MM.1S (cell line): Measurements from ENCODE around the gene TAF1A.

Source experiments
- DNase-seq: peaks from one replicate; pipeline ENCODE4 v3.0.0-alpha.2; 2015
- H2AFZ ChIP-seq: fragments of 300-600 bp; sonication (generic); 2 replicates; pipeline ENCODE4 v1.6.0; 2016; ENCODE audit warnings: antibody characterized with exemption, low read length
- H3F3A ChIP-seq: fragments of 300-600 bp; sonication (generic); 2 replicates; pipeline ENCODE4 v1.6.1; 2016; ENCODE audit warnings: mild to moderate bottlenecking, antibody characterized with exemption, low read length, moderate library complexity, mixed read lengths; ENCODE audit not compliant: insufficient read depth
- H3K27ac ChIP-seq: fragments of 300-600 bp; sonication (generic); 2 replicates; pipeline ENCODE4 v1.5.1; 2016; ENCODE audit warnings: mild to moderate bottlenecking, low read length
- H3K27me3 ChIP-seq: fragments of 300-600 bp; sonication (generic); replicated peaks from 2 replicates; pipeline ENCODE4 v1.6.0; 2016; ENCODE audit warnings: low read length; ENCODE audit not compliant: insufficient read depth
- H3K36me3 ChIP-seq: fragments of 300-600 bp; sonication (generic); replicated peaks from 2 replicates; pipeline ENCODE4 v1.6.1; 2016; ENCODE audit warnings: mild to moderate bottlenecking, low read length, mixed read lengths; ENCODE audit not compliant: insufficient read depth
- H3K4me1 ChIP-seq: fragments of 300-600 bp; sonication (generic); 2 replicates; pipeline ENCODE4 v1.6.1; 2016; ENCODE audit warnings: low read length, mixed read lengths
- H3K4me2 ChIP-seq: fragments of 300-600 bp; sonication (generic); 2 replicates; pipeline ENCODE4 v1.6.0; 2016; ENCODE audit warnings: low read depth, low read length
- H3K4me3 ChIP-seq: fragments of 300-600 bp; sonication (generic); 2 replicates; pipeline ENCODE4 v1.5.1; 2016; ENCODE audit warnings: low read length, mixed read lengths
- H3K79me2 ChIP-seq: fragments of 300-600 bp; sonication (generic); 2 replicates; pipeline ENCODE4 v1.6.1; 2016; ENCODE audit warnings: mixed run types, low read length, mixed read lengths
- H3K9ac ChIP-seq: fragments of 300-600 bp; sonication (generic); 2 replicates; pipeline ENCODE4 v1.6.1; 2016; ENCODE audit warnings: low read length, mixed read lengths
- H3K9me2 ChIP-seq: fragments of 300-600 bp; sonication (generic); replicated peaks from 2 replicates; pipeline ENCODE4 v1.6.1; 2016; ENCODE audit warnings: mild to moderate bottlenecking, low read length, mixed read lengths; ENCODE audit not compliant: insufficient read depth
- H3K9me3 ChIP-seq: fragments of 300-600 bp; sonication (generic); replicated peaks from 2 replicates; pipeline ENCODE4 v1.6.1; 2016; ENCODE audit warnings: mild to moderate bottlenecking, low read length, mixed read lengths; ENCODE audit not compliant: insufficient read depth
- H4K20me1 ChIP-seq: fragments of 300-600 bp; sonication (generic); 2 replicates; pipeline ENCODE4 v1.6.1; 2016; ENCODE audit warnings: mild to moderate bottlenecking, low read length, moderate library complexity, mixed read lengths; ENCODE audit not compliant: insufficient read depth
- CTCF ChIP-seq: fragments of 300-600 bp; sonication (generic); IDR thresholded peaks from 2 replicates; pipeline ENCODE4 v1.5.1; 2016; ENCODE audit warnings: antibody characterized with exemption, low read length, mixed read lengths
- EZH2 ChIP-seq: fragments of 300-600 bp; sonication (generic); optimal IDR thresholded peaks from 2 replicates; pipeline ENCODE3; 2017; ENCODE audit warnings: low read depth, mild to moderate bottlenecking, antibody characterized with exemption, low read length, mixed read lengths
- EZH2phosphoT487 ChIP-seq: fragments of 300-600 bp; sonication (generic); IDR thresholded peaks from 2 replicates; pipeline ENCODE4 v1.6.1; 2018; ENCODE audit warnings: antibody characterized with exemption, low read length

The TAF1A gene

DNA sequence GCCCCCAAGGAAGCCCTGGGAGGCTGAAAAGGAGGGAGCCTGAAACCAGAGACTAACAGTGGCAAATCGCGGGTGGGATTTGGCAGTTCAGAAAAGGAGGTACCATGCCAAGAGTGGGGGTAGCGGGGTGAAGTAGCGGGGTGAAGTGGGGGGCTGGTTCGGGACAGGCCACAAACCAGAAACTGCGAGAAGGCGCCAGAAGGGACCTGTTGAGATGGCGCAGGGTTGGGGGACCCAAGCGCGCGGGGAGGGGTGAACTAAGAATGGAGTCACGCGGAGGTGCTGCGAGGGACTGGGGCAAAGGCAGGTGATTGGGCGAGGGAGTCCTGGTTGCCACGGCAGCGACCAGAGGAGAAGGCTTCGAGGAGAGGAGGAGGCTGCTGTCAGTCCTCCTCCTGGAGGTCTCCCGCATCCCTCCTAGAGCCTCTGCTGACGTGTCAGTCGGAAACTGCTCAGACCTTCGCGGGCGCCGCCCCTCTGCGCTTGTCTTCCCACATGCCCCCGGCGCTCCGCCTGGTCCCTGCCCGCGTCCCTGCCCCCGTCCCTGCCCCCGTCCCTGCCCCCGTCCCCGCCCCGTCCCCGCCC lies 27.7 kb upstream of the TAF1A start:
- Histone ChIP-seq H3K79me2 (peaks cover 12% of the 10 kb centered on the region), H3K9ac (peak overlapping the region; percentile 59), H3K9me3 (no peaks in the 10 kb centered on the region), H2AFZ (peak overlapping the region; percentile 94), H3K4me2 (peak overlapping the region; percentile 79), H4K20me1 (no peaks in the 10 kb centered on the region), H3K4me3 (peak overlapping the region; percentile 64), H3K27ac (peak overlapping the region; percentile 31; the same call in 1 of the 2 replicates), H3F3A (peaks cover 12% of the 10 kb centered on the region), H3K36me3 (no peaks in the 10 kb centered on the region), H3K9me2 (no peaks in the 10 kb centered on the region), H3K4me1 (peaks cover 28% of the 10 kb centered on the region), H3K27me3 (no peaks in the 10 kb centered on the region)
- DNase-seq: peak; percentile 96
- TF ChIP-seq EZH2phosphoT487: no peak
- no peak for TF ChIP-seq EZH2
- TF ChIP-seq CTCF: no peak

DNA sequence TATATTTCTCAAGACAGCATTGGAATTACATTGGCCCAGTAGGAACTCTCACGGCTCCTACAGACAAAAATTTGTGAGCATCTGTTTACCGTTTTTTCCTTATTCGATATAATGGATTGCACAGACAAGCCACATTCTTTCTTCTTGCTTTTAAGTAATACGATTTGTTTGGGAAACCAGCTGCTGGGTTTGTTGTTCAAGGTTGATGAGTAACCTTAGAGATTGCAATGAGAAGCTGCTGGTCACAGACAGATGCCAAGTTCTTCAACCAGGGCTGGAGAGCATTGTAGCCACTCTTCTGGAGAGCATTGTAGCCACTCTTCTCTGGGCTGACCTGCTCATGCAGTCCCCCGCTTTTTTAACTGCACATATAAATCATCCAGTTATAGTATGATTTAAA lies 26.8 kb upstream of the TAF1A start:
- H3K36me3 ChIP-seq: no peaks in the 10 kb centered on the region
- TF ChIP-seq EZH2 (no peak), CTCF (no peak), EZH2phosphoT487 (no peak)
- peaks cover 28% of the 10 kb centered on the region for H3K4me1 ChIP-seq
- H3K9ac ChIP-seq: no peak overlapping the region
- H3K4me2 ChIP-seq: no peak overlapping the region
- H3K9me2 ChIP-seq: no peaks in the 10 kb centered on the region
- no peaks in the 10 kb centered on the region for H3K9me3 ChIP-seq
- H4K20me1 ChIP-seq: no peaks in the 10 kb centered on the region
- no peak for DNase-seq
- no peaks in the 10 kb centered on the region for H3K27me3 ChIP-seq
- peaks cover 12% of the 10 kb centered on the region for H3K79me2 ChIP-seq
- peaks cover 12% of the 10 kb centered on the region for H3F3A ChIP-seq
- H3K27ac ChIP-seq: no peak overlapping the region
- H2AFZ ChIP-seq: no peak overlapping the region
- no peak overlapping the region for H3K4me3 ChIP-seq

GRCh38 chr1:222613627-222614026 lies 23.9 kb upstream of the TAF1A start:
- no peak for TF ChIP-seq CTCF
- no peak for TF ChIP-seq EZH2phosphoT487
- no peak for TF ChIP-seq EZH2
- no peaks in the 10 kb centered on the region for H3K27me3 ChIP-seq
- no peak overlapping the region for H3K27ac ChIP-seq
- H3K9me3 ChIP-seq: no peaks in the 10 kb centered on the region
- H3K4me1 ChIP-seq: peaks cover 3% of the 10 kb centered on the region; the same call in 1 of the 2 replicates
- no peaks in the 10 kb centered on the region for H4K20me1 ChIP-seq
- H3K36me3 ChIP-seq: no peaks in the 10 kb centered on the region
- no peak overlapping the region for H3K4me2 ChIP-seq
- 0 out of 2 replicates have a peak, but pooled peaks cover 2% of the 10 kb centered on the region for H3K79me2 ChIP-seq
- H3K9me2 ChIP-seq: no peaks in the 10 kb centered on the region
- H3K4me3 ChIP-seq: no peak overlapping the region
- no peak overlapping the region for H3K9ac ChIP-seq
- no peak for DNase-seq
- no peak overlapping the region for H2AFZ ChIP-seq
- peaks cover 5% of the 10 kb centered on the region for H3F3A ChIP-seq
